Stimulated activated CD4-positive, alpha-beta T cell treated with anti-CD3 and anti-CD28 coated beads, TNF-alpha, amount 100 ng/mL, for 1 hour (primary cell): ENCODE measurements around the gene SYK.

Experiments used
- DNase-seq, 3 donors: peaks; one replicate each; pipeline ENCODE4 v3.0.0-alpha.2; 2020; ENCODE audit warnings: low read depth in 3 of 3, low spot score in 1 of 3

SYK gene

GRCh38 chr9:90940280-90940679, 138.7 kb downstream of the SYK start:
- DNase-seq: no peak

GRCh38 chr9:90941661-90942060, 140.0 kb downstream of the SYK start:
- DNase-seq: no peak

- no peak for DNase-seq
Measured at GRCh38 chr9:90942555-90942954, 140.9 kb downstream of the SYK start.

GRCh38 chr9:90943341-90943740, 141.7 kb downstream of the SYK start:
- DNase-seq: no peak

GRCh38 chr9:90945336-90945735, 143.7 kb downstream of the SYK start:
- no peak for DNase-seq

GRCh38 chr9:90946982-90947381, 145.4 kb downstream of the SYK start:
- DNase-seq: no peak
